Chondrocyte (in vitro differentiated cells): ENCODE measurements around the gene IQCF2. TPM values are rescaled to one million over a fixed set of nuclear protein-coding genes. Genes with fewer than 3 reads are reported as not detected.
"Not testable (repeated sequence)": the region's sequence is repeated elsewhere in the genome, so short reads cannot be mapped to it uniquely, and the experiment has no call there.

ENCODE experiments used
- DNase-seq: peaks from one replicate; pipeline ENCODE4 v3.0.0; 2021; ENCODE audit warnings: mixed read lengths, low spot score
- H3K27ac Mint-ChIP-seq: one replicate; pipeline ENCODE4 v1.8.0; 2021; ENCODE audit warnings: mild to moderate bottlenecking, moderate library complexity, mixed read lengths; ENCODE audit not compliant: unreplicated experiment
- H3K27me3 Mint-ChIP-seq: 2 replicates; pipeline ENCODE4 v1.8.0; 2021; ENCODE audit warnings: low read depth, mixed read lengths
- H3K36me3 Mint-ChIP-seq: 2 replicates; pipeline ENCODE4 v1.8.0; 2021; ENCODE audit warnings: low read depth, mixed read lengths
- H3K4me1 Mint-ChIP-seq: 2 replicates; pipeline ENCODE4 v1.8.0; 2021; ENCODE audit warnings: low read depth, mild to moderate bottlenecking, mixed read lengths
- H3K4me3 Mint-ChIP-seq: one replicate; pipeline ENCODE4 v1.8.0; 2021; ENCODE audit warnings: mild to moderate bottlenecking, moderate library complexity, mixed read lengths; ENCODE audit not compliant: unreplicated experiment
- H3K9me3 Mint-ChIP-seq: 2 replicates; pipeline ENCODE4 v1.8.0; 2021; ENCODE audit warnings: low read depth, mixed read lengths
- total RNA-seq: library from RNA; stranded (reverse); gene quantifications from 3 replicates; pipeline ENCODE4 v1.2.1, GENCODE V29; 2021
- TF ChIP-seq, protein P1 (sequence below): fragments of 200-600 bp; sonication (generic); IDR thresholded peaks from 2 replicates; pipeline ENCODE4 v1.5.0; 2021; ENCODE audit warnings: antibody characterized with exemption, mild to moderate bottlenecking, moderate library complexity

IQCF2 gene
- total RNA-seq, 1 donor from 2014 or later = not detected

DNA sequence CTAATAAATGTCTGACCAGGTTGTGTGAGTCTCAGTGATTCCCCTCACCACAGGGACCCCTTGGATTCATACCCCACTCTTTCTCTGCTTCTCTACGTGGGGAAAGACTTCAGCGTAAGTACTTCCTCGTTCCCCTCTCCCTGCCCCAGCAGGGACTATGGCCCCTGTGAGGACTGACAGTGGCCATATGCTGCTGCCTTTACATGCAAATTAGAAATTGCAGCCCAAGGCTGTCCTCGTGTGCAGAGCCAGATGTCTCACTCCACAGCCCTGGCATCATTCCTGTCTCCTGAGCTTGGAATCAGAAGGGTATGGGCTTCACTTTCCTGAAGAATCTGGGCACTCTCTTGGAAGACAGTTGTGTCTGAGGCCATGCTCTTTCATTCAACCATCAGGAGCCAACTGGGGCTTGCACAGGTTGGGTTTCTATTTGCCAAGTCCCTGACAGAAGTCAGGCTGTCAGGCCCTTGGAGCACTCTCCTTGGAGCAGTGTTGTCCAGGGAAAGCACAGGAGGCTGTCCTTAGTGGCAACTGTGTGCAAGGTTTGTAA, 30.5 kb upstream of the IQCF2 start:
- Mint-ChIP-seq H3K9me3 (peaks cover 25% of the 10 kb centered on the region), H3K36me3 (no peaks in the 10 kb centered on the region), H3K27ac (no peak overlapping the region), H3K4me3 (no peak overlapping the region), H3K27me3 (peaks cover 15% of the 10 kb centered on the region), H3K4me1 (no peaks in the 10 kb centered on the region)
- DNase-seq = no peak
- TF ChIP-seq, protein P1, sequence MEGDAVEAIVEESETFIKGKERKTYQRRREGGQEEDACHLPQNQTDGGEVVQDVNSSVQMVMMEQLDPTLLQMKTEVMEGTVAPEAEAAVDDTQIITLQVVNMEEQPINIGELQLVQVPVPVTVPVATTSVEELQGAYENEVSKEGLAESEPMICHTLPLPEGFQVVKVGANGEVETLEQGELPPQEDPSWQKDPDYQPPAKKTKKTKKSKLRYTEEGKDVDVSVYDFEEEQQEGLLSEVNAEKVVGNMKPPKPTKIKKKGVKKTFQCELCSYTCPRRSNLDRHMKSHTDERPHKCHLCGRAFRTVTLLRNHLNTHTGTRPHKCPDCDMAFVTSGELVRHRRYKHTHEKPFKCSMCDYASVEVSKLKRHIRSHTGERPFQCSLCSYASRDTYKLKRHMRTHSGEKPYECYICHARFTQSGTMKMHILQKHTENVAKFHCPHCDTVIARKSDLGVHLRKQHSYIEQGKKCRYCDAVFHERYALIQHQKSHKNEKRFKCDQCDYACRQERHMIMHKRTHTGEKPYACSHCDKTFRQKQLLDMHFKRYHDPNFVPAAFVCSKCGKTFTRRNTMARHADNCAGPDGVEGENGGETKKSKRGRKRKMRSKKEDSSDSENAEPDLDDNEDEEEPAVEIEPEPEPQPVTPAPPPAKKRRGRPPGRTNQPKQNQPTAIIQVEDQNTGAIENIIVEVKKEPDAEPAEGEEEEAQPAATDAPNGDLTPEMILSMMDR = no peak

DNA sequence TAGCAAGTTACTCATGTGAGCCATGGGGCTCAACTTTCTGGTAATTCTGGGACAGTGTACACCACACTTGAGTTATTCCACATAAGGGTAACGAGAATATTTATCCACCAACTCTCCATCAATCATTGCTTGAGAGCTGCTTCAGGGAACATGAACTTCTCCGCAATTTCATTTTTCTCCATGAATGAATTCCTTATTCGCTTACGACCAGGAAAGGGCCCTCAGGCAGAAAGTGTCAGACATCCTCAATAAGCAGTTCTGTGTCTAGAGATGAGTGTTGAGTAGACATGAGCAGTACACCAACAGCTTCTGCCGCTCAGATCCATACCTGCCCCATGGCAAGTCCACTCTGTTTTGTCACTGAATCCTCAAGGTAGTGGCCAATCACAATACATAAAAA, 24.8 kb upstream of the IQCF2 start:
- TF ChIP-seq, protein P1 = no peak
- Mint-ChIP-seq H3K4me1 (no peaks in the 10 kb centered on the region), H3K36me3 (no peaks in the 10 kb centered on the region), H3K4me3 (no peak overlapping the region), H3K27ac (no peak overlapping the region), H3K27me3 (peaks cover 20% of the 10 kb centered on the region), H3K9me3 (peaks cover 8% of the 10 kb centered on the region)
- DNase-seq = no peak

DNA sequence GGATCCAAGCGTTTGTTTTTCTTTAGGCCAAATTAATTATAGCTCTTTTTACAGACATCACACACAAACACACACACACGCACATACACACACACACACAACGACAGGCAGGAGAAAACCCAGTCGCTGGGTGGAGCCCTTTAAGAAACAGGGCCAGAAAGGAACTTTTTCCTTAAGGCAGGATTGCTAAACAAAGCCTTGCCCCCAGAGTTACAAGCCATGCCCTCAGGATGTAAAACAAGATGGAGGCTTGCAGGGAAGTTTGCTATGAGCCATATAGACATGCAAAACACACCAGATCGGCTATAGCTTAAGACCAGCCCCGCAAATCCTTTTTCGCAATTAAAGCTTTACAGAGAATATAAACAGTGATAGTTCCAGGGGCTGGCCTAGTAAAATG, 16.3 kb upstream of the IQCF2 start:
- no peak for DNase-seq
- TF ChIP-seq, protein P1 = no peak
- Mint-ChIP-seq H3K9me3 (peaks cover 8% of the 10 kb centered on the region), H3K27ac (no peak overlapping the region), H3K4me3 (no peak overlapping the region), H3K36me3 (no peaks in the 10 kb centered on the region), H3K27me3 (peaks cover 16% of the 10 kb centered on the region), H3K4me1 (no peaks in the 10 kb centered on the region)

DNA sequence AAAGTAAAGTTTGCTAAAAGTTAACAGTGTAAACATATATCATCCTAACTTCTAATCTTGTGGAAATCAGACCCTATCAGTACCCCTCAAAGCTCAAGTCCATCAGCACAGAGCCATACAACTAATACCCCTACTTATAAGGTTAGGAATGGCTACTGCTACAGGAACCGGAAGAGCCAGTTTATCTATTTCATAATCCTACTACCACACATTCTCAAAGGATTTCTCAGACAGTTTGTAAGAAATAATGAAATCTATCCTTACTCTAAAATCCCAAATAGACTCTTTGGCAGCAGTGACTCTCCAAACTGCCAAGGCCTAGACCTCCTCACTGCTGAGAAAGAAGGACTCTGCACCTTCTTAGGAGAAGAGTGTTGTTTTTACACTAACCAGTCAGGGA, 6.0 kb upstream of the IQCF2 start:
- H3K4me1 Mint-ChIP-seq, DNase-seq, H3K27ac Mint-ChIP-seq, H3K27me3 Mint-ChIP-seq, H3K4me3 Mint-ChIP-seq, H3K36me3 Mint-ChIP-seq: not testable (repeated sequence)
- H3K9me3 Mint-ChIP-seq = peaks cover 13% of the 10 kb centered on the region

DNA sequence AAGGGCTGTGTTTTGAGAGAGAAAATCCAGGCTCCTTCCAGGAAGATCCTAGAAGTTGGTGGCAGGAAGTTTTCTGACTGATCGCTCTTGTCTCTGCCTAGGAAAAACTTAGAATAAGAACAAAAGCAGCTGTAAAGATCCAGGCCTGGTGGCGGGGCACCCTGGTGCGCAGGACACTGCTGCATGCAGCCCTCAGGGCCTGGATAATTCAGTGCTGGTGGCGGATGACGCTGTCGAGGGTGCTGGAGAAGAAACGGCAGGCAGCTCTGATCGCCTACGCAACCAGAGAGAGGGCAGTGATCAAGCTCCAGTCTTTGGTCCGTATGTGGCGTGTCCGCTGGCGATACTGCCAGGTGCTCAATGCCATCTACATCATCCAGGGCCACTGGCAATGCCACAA, 1.5 kb downstream of the IQCF2 start:
- TF ChIP-seq, protein P1 = no peak
- Mint-ChIP-seq H3K27me3 (peaks cover 17% of the 10 kb centered on the region), H3K9me3 (no peaks in the 10 kb centered on the region), H3K36me3 (no peaks in the 10 kb centered on the region), H3K27ac (no peak overlapping the region), H3K4me1 (no peaks in the 10 kb centered on the region), H3K4me3 (no peak overlapping the region)
- no peak for DNase-seq

DNA sequence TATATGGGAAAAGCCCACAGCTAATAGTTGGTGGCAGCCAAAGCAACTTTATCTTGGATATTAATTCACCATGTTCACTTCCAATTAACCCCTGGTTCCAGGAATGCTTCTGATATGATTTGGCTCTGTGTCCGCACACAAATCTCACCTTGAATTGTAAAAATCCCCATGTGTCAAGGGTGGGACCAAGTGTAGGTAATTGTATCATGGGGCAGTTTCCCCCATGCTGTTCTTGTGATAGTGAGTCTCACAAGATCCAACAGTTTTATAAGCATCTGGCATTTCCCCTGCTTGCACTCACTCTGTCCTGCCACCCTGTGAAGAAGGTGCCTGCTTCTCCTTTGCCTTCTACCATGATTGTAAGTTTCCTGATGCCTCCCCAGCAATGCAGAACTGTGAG, 7.5 kb downstream of the IQCF2 start:
- not testable (repeated sequence) for H3K4me3 Mint-ChIP-seq, DNase-seq, H3K36me3 Mint-ChIP-seq, H3K4me1 Mint-ChIP-seq, H3K9me3 Mint-ChIP-seq, H3K27ac Mint-ChIP-seq
- H3K27me3 Mint-ChIP-seq = peaks cover 21% of the 10 kb centered on the region
